Peyer's patch (tissue), 4 donors: ENCODE measurements around the gene SUPT5H.

Experiments used
- POLR2A ChIP-seq, 2 donors: fragments of 450-650 bp; IDR thresholded peaks; one replicate each; pipeline ENCODE4 v1.5.1; 2017; ENCODE audit warnings: antibody characterized with exemption in 2 of 2, mild to moderate bottlenecking in 2 of 2, moderate library complexity in 2 of 2
- TF ChIP-seq, protein P1 (sequence below), 6 experiments: fragments of 450-650 bp in 4 of 6; fragments of 200-600 bp in 2 of 6; sonication (generic) in 1 of 6; IDR thresholded peaks; one replicate each; pipeline ENCODE4 v1.5.1; 2017 to 2019; ENCODE audit warnings: antibody characterized with exemption in 6 of 6, mild to moderate bottlenecking in 3 of 6, moderate library complexity in 1 of 6

GRCh38 chr19:39410831-39411080, 34.6 kb upstream of the SUPT5H start:
- TF ChIP-seq, protein P1, sequence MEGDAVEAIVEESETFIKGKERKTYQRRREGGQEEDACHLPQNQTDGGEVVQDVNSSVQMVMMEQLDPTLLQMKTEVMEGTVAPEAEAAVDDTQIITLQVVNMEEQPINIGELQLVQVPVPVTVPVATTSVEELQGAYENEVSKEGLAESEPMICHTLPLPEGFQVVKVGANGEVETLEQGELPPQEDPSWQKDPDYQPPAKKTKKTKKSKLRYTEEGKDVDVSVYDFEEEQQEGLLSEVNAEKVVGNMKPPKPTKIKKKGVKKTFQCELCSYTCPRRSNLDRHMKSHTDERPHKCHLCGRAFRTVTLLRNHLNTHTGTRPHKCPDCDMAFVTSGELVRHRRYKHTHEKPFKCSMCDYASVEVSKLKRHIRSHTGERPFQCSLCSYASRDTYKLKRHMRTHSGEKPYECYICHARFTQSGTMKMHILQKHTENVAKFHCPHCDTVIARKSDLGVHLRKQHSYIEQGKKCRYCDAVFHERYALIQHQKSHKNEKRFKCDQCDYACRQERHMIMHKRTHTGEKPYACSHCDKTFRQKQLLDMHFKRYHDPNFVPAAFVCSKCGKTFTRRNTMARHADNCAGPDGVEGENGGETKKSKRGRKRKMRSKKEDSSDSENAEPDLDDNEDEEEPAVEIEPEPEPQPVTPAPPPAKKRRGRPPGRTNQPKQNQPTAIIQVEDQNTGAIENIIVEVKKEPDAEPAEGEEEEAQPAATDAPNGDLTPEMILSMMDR (IDR thresholded peaks at IDR 0.05), result no peak
- TF ChIP-seq POLR2A (IDR thresholded peaks at IDR 0.05), result no peak
